GM19238 (cell line): Measurements from ENCODE around the gene PLK2.

Experiments
- DNase-seq: peaks from one replicate; pipeline ENCODE4 v3.0.0; 2011; ENCODE audit warnings: low spot score; ENCODE audit not compliant: insufficient read length

PLK2 gene

GRCh38 chr5:58450811-58451629 lies 8.9 kb downstream of the PLK2 start:
- DNase-seq = no peak

GRCh38 chr5:58450018-58450417 lies 9.9 kb downstream of the PLK2 start:
- DNase-seq = no peak

GRCh38 chr5:58447226-58447625 lies 12.7 kb downstream of the PLK2 start:
- DNase-seq = no peak

GRCh38 chr5:58446024-58446423 lies 13.9 kb downstream of the PLK2 start:
- no peak for DNase-seq

GRCh38 chr5:58444805-58445204 lies 15.1 kb downstream of the PLK2 start:
- DNase-seq = no peak

- no peak for DNase-seq
Measured at GRCh38 chr5:58440901-58441460, 18.9 kb downstream of the PLK2 start.

GRCh38 chr5:58439094-58439644 lies 20.7 kb downstream of the PLK2 start:
- DNase-seq = no peak

- DNase-seq = no peak
Measured at GRCh38 chr5:58437661-58438060, 22.2 kb downstream of the PLK2 start.

- DNase-seq = no peak
Measured at GRCh38 chr5:58431832-58432231, 28.1 kb downstream of the PLK2 start.

- no peak for DNase-seq
Measured at GRCh38 chr5:58412932-58413331, 47.0 kb downstream of the PLK2 start.

- DNase-seq = no peak
Measured at GRCh38 chr5:58412081-58412480, 47.8 kb downstream of the PLK2 start.

- no peak for DNase-seq
Measured at GRCh38 chr5:58411372-58411771, 48.5 kb downstream of the PLK2 start.

GRCh38 chr5:58410441-58410840 lies 49.4 kb downstream of the PLK2 start:
- DNase-seq = no peak

- DNase-seq = no peak
Measured at GRCh38 chr5:58407042-58407719, 52.7 kb downstream of the PLK2 start.

- DNase-seq = no peak
Measured at GRCh38 chr5:58406394-58406793, 53.5 kb downstream of the PLK2 start.

- no peak for DNase-seq
Measured at GRCh38 chr5:58405175-58405574, 54.7 kb downstream of the PLK2 start.

GRCh38 chr5:58404734-58405133 lies 55.2 kb downstream of the PLK2 start:
- no peak for DNase-seq
